ENCODE measurements around the gene UBE2R2. TPM values are rescaled to one million over a fixed set of nuclear protein-coding genes. Genes with fewer than 3 reads are reported as not detected.
"Not testable (repeated sequence)": the region's sequence is repeated elsewhere in the genome, so short reads cannot be mapped to it uniquely, and the experiment has no call there.

The UBE2R2 gene
- total and polyA plus RNA-seq, 2 of the 8 experiments (the other 6 are each of a cell fraction or from before 2014, with no cell fraction given) = 19.4 to 42.1 TPM

DNA sequence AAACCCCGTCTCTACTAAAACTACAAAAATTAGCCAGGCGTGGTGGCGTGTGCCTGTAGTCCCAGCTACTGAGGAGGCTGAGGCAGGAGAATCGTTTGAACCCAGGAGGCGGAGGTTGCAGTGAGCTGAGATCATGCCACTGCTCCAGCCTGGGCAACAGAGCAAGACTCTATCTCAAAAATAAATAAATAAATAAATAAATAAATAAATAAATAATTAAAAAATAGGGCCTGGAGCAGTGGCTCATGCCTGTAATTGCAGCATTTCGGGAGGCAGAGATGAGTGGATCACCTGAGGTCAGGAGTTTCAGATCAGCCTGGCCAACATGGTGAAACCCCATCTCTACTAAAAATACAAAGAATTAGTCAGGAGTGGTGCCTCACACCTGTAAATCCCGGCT is 145.5 kb downstream of the UBE2R2 start:
- H3K27ac ChIP-seq (ENCODE audit: low read depth, low read length); H3K14ac ChIP-seq (ENCODE audit: insufficient read length); H3K4me2 ChIP-seq (ENCODE audit: insufficient read depth in 1 of 2, low read depth in 2 of 2, low read length in 2 of 2); H2BK15ac ChIP-seq (ENCODE audit: low read length); H3K23ac ChIP-seq (ENCODE audit: insufficient read length); H3K23me2 ChIP-seq (ENCODE audit: low read depth, low read length); H4K91ac ChIP-seq (replicated peaks; ENCODE audit: insufficient read length, low read length); H3K18ac ChIP-seq (ENCODE audit: extremely low read depth, low read length); H4K20me1 ChIP-seq (replicated peaks in 1 of 2; ENCODE audit: control insufficient read depth in 1 of 2, insufficient read depth in 2 of 2, low read length in 2 of 2); H3K9me3 ChIP-seq (ENCODE audit: insufficient read depth in 2 of 2, low read depth in 1 of 2, low read length in 1 of 2); H4K5ac ChIP-seq (ENCODE audit: insufficient read length, low read depth, low read length); H3K79me2 ChIP-seq (ENCODE audit: control insufficient read depth in 1 of 2, insufficient read depth in 2 of 2, low read length in 2 of 2); H2BK12ac ChIP-seq (ENCODE audit: low read depth, low read length); H2AK5ac ChIP-seq (ENCODE audit: low read depth, low read length); H4K8ac ChIP-seq (ENCODE audit: extremely low read depth, insufficient read depth, low read length); H3K9ac ChIP-seq (replicated peaks in 1 of 4; ENCODE audit: extremely low read depth in 1 of 4, low read depth in 3 of 4, low read length in 3 of 4); POLR2A ChIA-PET (ENCODE audit: partially characterized antibody); FAIRE-seq; DNase-seq (ENCODE audit: low read depth in 1 of 2, low spot score in 2 of 2); H2BK120ac ChIP-seq (replicated peaks; ENCODE audit: low read depth, low read length); H3K27me3 ChIP-seq (replicated peaks in 1 of 4; ENCODE audit: control insufficient read depth in 3 of 4, extremely low read depth in 1 of 4, insufficient read depth in 3 of 4, low read length in 3 of 4); H3K4me3 ChIP-seq (ENCODE audit: extremely low read depth in 1 of 4, insufficient read depth in 2 of 4, low read depth in 3 of 4, low read length in 4 of 4); H2BK5ac ChIP-seq (ENCODE audit: low read depth, low read length); H3K4ac ChIP-seq (replicated peaks; ENCODE audit: insufficient read length, low read depth, low read length); H3K4me1 ChIP-seq (replicated peaks in 1 of 4; ENCODE audit: control insufficient read depth in 3 of 4, insufficient read depth in 4 of 4, low read length in 3 of 4); H2AFZ ChIP-seq (ENCODE audit: low read length); H3K79me1 ChIP-seq (ENCODE audit: low read depth, low read length); CTCF ChIA-PET (ENCODE audit: partially characterized antibody); H2BK20ac ChIP-seq (ENCODE audit: low read length); H3K56ac ChIP-seq (replicated peaks; ENCODE audit: insufficient read length, low read depth, low read length): not testable (repeated sequence)
- 88% methylated on average over 7 of the region's 7 CpGs; no CpG with 5 or more reads in 1 of the 2 experiments for WGBS, 2 experiments (ENCODE audit: extremely low coverage in 1 of 2, insufficient coverage in 1 of 2, insufficient read length in 1 of 2, insufficient replicate concordance in 2 of 2, low coverage in 1 of 2, low lambda C conversion rate in 2 of 2, missing lambda C conversion rate in 1 of 2)
- peaks cover 3 to 23% (median 7%) of the 10 kb centered on the region in 4 experiments; a peak in 4 of 8 replicates for H3K36me3 ChIP-seq (ENCODE audit: control insufficient read depth in 2 of 4, insufficient read depth in 4 of 4, low read length in 3 of 4)
